ENCODE data around the gene G6PC2.

G6PC2 gene

DNA sequence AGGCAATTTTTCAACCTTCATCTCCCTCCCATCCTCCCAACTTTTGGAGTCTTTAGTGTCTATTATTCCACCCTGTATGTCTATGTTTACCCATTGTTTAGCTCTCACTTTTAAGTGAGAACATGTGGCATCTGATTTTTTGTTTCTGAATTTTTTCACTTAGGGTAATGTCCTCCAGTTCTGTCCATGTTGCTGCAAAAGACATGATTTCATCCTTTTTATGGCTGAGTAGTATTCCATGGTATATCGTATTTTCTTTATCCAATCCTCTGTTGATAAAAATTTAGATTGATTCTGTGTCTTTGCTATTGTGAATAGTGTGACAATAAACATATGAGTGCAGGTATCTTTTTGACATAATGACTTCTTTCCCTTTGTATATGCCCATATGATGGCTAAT lies 48.2 kb downstream of the G6PC2 start:
- no peak for DNase-seq

DNA sequence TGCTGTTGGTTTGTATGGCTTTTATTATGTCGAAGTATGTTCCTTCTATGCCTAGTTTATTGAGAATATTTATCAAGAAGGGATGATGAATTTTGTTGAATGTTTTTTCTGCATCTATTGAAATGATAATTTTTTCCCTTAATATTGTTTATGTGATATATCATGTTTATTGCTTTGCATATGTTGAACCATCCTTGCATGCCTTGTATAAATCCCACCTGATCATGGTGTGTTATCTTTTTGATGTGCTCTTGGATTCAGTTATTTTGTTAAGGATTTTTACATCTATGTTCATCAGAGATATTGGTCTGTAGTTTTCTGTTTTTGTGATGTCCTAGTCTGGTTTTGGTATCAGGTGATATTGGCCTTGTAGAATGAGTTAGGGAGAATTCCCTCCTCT lies 50.8 kb downstream of the G6PC2 start:
- no peak for DNase-seq

DNA sequence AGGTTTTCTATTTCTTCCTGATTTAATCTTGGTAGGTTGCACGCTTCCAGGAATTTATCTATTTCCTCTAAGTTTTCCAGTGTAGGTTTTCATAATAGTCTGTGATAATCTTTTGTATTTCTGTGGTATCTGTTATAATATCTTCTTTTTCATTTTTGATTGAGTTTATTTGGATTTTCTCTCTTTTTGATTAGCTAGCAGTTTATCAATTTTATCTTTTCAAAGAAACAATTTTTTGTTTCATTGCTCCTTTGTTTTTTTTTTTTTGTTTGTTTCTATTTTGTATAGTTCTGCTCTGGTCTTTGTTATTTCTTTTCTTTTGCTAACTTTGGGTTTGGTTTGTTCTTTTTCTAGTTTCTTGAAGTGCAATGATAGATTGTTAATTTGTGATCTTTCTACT lies 51.3 kb downstream of the G6PC2 start:
- DNase-seq, result no peak

DNA sequence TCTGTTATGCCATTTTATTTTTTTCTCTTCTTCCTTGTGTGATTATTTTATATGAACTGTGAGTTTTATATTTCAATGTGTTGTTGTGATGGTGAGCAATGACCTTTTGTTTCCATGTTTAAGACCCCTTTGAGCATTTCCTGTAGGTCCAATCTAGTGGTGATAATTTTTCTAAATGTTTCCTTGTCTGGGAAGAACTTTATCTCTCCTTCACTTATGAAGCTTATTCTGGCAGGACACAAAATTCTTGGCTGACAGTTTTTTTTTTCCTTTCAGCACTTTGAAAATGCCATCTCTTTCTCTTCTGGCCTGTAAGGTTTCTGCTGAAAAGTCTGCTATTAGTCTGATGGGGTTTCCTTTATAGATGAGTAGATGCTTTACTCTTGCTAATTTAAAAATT lies 53.2 kb downstream of the G6PC2 start:
- no peak for DNase-seq

DNA sequence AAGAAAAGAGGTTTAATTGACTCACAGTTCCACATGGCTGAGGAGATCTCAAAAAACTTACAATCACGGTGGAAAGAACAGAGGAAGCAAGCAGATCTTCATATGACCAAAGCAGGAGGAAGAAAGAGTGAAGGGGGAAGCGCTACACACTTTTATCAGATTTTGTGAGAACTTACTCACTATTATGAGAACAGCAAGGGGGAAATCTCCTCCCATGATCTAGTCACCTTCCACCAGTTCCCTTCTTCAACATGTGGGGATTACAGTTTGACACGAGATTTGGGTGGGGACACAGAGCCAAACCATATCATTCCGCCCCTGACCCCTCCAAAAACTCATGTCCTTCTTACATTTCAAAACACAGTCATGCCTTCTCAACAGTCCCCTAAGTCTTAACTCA lies 54.2 kb downstream of the G6PC2 start:
- no peak for DNase-seq

DNA sequence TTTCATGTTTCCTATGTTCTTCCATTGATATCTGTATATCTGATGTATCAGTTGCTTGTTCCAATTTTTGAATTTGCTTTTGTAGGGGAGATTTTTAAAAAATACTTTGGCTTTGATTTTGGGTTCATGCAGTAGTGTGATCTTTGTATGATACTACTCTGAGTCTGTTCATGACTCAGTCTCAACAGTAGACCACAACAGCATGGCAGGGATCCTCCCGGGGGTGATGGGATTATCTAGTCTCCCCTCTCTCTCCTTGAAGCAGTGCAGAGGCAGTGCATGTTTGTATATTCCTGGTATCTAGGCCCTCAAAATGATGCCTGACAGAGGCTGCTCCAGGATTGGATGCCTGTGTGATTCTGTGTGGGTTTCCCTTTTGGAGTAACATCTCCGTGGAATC lies 55.3 kb downstream of the G6PC2 start:
- no peak for DNase-seq
